GM12892 (cell line): ENCODE data around the gene PID1.

ENCODE experiments used
- POLR2A ChIP-seq: IDR thresholded peaks from 2 replicates; pipeline ENCODE4 v1.6.1; 2011; ENCODE audit warnings: low read depth, low read length, control low read depth
- POLR2AphosphoS5 ChIP-seq: IDR thresholded peaks from 2 replicates; pipeline ENCODE4 v1.6.1; 2011; ENCODE audit warnings: low read depth, low read length, control low read depth

DNA sequence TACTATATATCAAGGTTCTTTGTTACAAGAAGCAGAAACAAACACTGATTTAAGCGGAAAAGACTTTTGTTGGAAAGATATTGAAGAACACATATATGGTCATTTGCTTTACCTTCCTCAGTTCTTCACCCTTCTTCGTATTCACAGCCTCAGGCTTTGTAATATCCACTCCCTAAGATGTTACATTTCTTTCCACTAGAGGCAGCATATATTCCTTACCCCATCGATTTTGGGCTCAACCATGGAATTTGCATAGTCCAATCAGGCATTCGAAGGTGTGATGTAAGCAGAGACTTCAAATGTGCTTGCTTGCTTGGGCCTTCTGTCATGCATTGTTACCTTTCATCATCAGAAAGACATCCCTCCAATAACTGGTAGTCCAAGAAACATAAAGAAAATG is 287.4 kb downstream of the PID1 start:
- TF ChIP-seq POLR2A, result no peak
- TF ChIP-seq POLR2AphosphoS5, result no peak
